ENCODE data around the gene TIA1. TPM values are rescaled to one million over a fixed set of nuclear protein-coding genes. Genes with fewer than 3 reads are reported as not detected.

Gene TIA1
- total RNA-seq, 1 donor from 2014 or later, result 149 TPM

DNA sequence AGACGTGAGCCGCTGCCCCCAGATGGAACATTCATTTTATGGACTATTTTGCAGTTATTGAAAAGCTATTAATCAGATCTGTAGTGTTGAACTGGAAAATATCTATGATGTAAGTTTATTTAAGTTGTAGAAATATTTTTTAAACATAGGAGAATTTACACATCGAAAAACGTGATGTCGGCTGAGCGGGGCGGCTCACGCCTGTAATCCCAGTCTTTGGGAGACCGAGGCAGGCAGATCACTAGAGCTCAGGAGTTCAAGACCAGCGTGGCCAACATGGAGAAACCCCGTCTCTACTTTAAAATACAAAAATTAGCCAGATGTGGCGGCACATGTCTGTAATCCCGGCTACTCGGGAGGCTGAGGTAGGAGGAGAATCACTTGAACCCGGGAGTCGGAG, 2.0 kb upstream of the TIA1 start:
- intact Hi-C loops (cut with micrococcal nuclease), result no loop called here
- H3K9me3 Mint-ChIP-seq, result no peaks in the 10 kb centered on the region
- TF ChIP-seq, protein P1, sequence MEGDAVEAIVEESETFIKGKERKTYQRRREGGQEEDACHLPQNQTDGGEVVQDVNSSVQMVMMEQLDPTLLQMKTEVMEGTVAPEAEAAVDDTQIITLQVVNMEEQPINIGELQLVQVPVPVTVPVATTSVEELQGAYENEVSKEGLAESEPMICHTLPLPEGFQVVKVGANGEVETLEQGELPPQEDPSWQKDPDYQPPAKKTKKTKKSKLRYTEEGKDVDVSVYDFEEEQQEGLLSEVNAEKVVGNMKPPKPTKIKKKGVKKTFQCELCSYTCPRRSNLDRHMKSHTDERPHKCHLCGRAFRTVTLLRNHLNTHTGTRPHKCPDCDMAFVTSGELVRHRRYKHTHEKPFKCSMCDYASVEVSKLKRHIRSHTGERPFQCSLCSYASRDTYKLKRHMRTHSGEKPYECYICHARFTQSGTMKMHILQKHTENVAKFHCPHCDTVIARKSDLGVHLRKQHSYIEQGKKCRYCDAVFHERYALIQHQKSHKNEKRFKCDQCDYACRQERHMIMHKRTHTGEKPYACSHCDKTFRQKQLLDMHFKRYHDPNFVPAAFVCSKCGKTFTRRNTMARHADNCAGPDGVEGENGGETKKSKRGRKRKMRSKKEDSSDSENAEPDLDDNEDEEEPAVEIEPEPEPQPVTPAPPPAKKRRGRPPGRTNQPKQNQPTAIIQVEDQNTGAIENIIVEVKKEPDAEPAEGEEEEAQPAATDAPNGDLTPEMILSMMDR (IDR thresholded peaks at IDR 0.05), result no peak
- ATAC-seq (ENCODE audit: low read depth), result no peak
- no peak overlapping the region for H3K27ac Mint-ChIP-seq
- peaks cover 4% of the 10 kb centered on the region for H3K27me3 Mint-ChIP-seq
- POLR2A ChIA-PET, result interaction anchor here (0.6 to 3.9 kb wide), 3 partner anchors 24 to 181 kb away, joined by 5 to 36 read pairs (median 7); partner anchors contain the start of gene C2orf42
- CTCF ChIA-PET, result interaction anchor here (1.3 kb wide), 1 partner anchor 8 kb away, joined by 6 read pairs; the partner anchor contains the start of gene PCYOX1
- no peak for DNase-seq
- H3K36me3 Mint-ChIP-seq (ENCODE audit: low read depth), result peaks cover 17% of the 10 kb centered on the region
- H3K4me3 Mint-ChIP-seq, result no peak overlapping the region
- peaks cover 26% of the 10 kb centered on the region for H3K4me1 Mint-ChIP-seq

DNA sequence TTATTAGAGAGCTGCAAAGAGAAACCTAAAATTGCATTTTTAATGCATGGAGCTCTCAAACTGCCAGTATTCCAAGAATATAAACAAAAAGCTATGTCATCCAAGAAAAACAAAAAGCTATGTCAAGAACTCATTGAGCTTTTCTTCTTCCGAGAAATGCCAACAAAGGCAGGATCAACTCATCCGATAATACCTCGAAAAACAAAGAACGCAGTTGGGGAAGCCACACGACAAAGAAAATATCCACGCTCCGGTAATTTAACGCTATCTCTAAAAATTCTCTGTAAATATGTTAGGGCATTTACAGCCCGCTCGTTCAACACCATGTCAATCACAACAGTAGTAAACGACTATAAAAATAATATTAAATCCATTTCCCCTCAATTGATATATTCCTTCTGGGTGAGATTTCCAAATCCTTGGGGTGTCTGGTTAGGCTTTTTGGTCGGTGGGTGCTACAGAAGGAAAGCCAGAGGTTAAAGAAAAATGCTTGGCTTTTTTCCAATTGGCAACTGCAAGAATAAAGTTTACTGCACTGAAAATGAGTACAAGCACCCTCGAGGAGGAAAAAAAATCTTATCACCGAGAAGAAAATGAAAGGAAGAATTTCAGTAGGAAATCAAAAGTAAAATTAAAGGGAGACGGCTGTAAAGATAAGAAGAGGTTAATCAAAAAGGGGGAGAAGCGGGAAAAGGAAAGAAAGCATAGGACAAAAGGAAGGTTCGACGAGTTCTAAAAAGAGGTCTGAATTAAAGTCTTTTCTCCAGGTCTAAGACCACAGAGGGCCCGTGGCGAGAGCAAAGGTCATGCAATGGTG, 856 bp downstream of the TIA1 start:
- peaks cover 28% of the 10 kb centered on the region for H3K36me3 Mint-ChIP-seq (ENCODE audit: low read depth)
- H3K9me3 Mint-ChIP-seq, result no peaks in the 10 kb centered on the region
- peak overlapping the region; percentile 99 for H3K27ac Mint-ChIP-seq
- TF ChIP-seq, protein P1 (IDR thresholded peaks at IDR 0.05), result no peak
- ChIA-PET CTCF (no interaction called here), POLR2A (interaction anchor here (0.5 to 3.9 kb wide), 9 partner anchors 10 to 333 kb away, joined by 3 to 36 read pairs (median 6); partner anchors contain the start of genes C2orf42, MXD1, PCYOX1 and SNRPG)
- peaks cover 49% of the 10 kb centered on the region for H3K4me1 Mint-ChIP-seq
- H3K4me3 Mint-ChIP-seq, result peak overlapping the region; percentile 99
- peaks cover 4% of the 10 kb centered on the region for H3K27me3 Mint-ChIP-seq
- ATAC-seq (ENCODE audit: low read depth) (no peak), DNase-seq (no peak)
- intact Hi-C loops (cut with micrococcal nuclease), result loop anchor here (1.0 to 5.0 kb wide), 10 partner anchors 13 to 810 kb away; partner anchors contain the start of genes C2orf42, FAM136A, GMCL1 and NFU1

DNA sequence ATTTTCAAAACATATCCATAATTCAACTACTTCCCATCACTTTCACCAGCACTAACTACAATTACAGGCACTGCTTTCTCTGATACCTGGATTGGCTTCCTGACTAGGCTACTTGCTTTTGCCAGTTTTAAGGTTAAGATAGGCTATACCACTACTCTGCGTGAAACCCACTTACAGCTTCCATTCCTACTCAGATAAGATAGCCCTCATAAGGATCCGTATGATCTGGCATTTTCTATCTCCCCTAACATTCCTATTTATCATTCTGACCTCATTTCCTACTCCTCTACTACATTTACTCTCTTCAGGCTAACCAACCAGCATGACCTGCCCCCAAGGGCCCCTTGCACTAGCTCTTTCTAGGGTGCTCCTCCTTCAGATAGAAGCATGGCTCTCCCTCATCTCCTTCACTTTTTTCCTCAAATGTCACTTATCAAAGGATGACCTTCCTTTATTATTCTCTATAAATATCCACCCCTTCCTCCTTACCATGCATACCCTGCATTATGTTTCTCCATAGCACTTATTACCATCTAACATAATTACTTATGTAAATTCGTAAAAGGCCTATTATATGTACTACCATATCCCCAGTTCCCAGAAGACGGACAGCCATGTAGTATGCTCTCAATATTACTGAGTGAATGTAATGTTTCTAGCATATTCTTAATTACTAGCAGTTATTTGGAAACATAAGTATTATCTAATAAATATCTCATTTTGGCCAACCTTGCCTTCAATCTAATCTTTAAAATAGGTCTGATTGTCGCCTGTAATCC, 4.4 kb downstream of the TIA1 start:
- H3K27me3 Mint-ChIP-seq, result peaks cover 4% of the 10 kb centered on the region
- peaks cover 43% of the 10 kb centered on the region for H3K36me3 Mint-ChIP-seq (ENCODE audit: low read depth)
- TF ChIP-seq, protein P1 (IDR thresholded peaks at IDR 0.05), result no peak
- no peak overlapping the region for H3K4me3 Mint-ChIP-seq
- POLR2A ChIA-PET, result interaction anchor here (0.9 kb wide), 1 partner anchor 14 kb away, joined by 3 read pairs; the partner anchor contains the start of gene PCYOX1
- peaks cover 58% of the 10 kb centered on the region for H3K4me1 Mint-ChIP-seq
- ATAC-seq (ENCODE audit: low read depth) (no peak), DNase-seq (no peak)
- CTCF ChIA-PET, result no interaction called here
- peak overlapping the region; percentile 33 for H3K27ac Mint-ChIP-seq
- intact Hi-C loops (cut with micrococcal nuclease), result loop anchor here (2.0 kb wide), 1 partner anchor 15 kb away; no protein-coding TSS in a partner anchor
- H3K9me3 Mint-ChIP-seq, result no peaks in the 10 kb centered on the region

DNA sequence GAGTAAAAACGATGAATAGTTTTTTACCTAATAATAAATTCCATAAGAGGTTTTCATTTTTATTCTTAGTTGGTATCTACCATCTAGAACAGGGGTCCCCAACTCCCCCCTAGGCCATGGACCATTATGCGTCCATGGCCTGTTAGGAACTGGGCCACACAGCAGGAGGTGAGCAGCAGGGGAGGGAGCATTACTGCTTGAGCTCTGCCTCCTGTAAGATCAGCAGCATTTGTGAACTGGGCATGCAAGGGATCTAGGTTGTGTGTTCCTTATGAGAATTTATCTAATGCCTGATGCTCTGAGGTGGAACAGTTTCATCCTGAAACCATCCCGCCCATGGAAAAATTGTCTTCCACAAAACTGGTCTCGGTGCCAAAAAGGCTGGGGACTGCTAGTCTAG, 5.9 kb downstream of the TIA1 start:
- Mint-ChIP-seq H3K4me1 (peaks cover 51% of the 10 kb centered on the region), H3K27ac (no peak overlapping the region), H3K4me3 (no peak overlapping the region), H3K9me3 (no peaks in the 10 kb centered on the region), H3K36me3 (ENCODE audit: low read depth) (peaks cover 31% of the 10 kb centered on the region), H3K27me3 (no peaks in the 10 kb centered on the region)
- DNase-seq (no peak), ATAC-seq (ENCODE audit: low read depth) (no peak)
- intact Hi-C loops (cut with micrococcal nuclease), result loop anchor here (2.0 kb wide), 1 partner anchor 14 kb away; no protein-coding TSS in a partner anchor
- POLR2A ChIA-PET, result interaction anchor here (0.8 to 1.3 kb wide), 2 partner anchors 15 to 49 kb away, joined by 5 to 6 read pairs; partner anchors contain the start of gene PCYOX1
- TF ChIP-seq, protein P1 (IDR thresholded peaks at IDR 0.05), result no peak
- CTCF ChIA-PET, result no interaction called here

All from activated B cell treated with CpG ODN at 0.5 μM for 24 hours (primary cell).